OCI-LY7 (cell line): ENCODE data around the gene TSHZ2.

Experiments used
- EZH2phosphoT487 ChIP-seq: fragments of 200-600 bp; sonication (generic); IDR thresholded peaks from 2 replicates; pipeline ENCODE4 v1.6.1; 2018; ENCODE audit warnings: low read depth, borderline replicate concordance, mild to moderate bottlenecking, mixed run types, antibody characterized with exemption, low read length, moderate library complexity, mixed read lengths
- TF ChIP-seq, protein P1 (sequence below): fragments of 200-600 bp; sonication (generic); conservative IDR thresholded peaks from 2 replicates; pipeline ENCODE4 v1.5.1; 2014; ENCODE audit warnings: mild to moderate bottlenecking, antibody characterized with exemption, low read length, moderate library complexity, mixed read lengths

- TF ChIP-seq, protein P1, sequence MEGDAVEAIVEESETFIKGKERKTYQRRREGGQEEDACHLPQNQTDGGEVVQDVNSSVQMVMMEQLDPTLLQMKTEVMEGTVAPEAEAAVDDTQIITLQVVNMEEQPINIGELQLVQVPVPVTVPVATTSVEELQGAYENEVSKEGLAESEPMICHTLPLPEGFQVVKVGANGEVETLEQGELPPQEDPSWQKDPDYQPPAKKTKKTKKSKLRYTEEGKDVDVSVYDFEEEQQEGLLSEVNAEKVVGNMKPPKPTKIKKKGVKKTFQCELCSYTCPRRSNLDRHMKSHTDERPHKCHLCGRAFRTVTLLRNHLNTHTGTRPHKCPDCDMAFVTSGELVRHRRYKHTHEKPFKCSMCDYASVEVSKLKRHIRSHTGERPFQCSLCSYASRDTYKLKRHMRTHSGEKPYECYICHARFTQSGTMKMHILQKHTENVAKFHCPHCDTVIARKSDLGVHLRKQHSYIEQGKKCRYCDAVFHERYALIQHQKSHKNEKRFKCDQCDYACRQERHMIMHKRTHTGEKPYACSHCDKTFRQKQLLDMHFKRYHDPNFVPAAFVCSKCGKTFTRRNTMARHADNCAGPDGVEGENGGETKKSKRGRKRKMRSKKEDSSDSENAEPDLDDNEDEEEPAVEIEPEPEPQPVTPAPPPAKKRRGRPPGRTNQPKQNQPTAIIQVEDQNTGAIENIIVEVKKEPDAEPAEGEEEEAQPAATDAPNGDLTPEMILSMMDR, result peak; percentile 38; the same call in 1 of the 2 replicates
- no peak for TF ChIP-seq EZH2phosphoT487
These were observed 34.5 kb upstream of the TSHZ2 start for GRCh38 chr20:52937591-52938100.
